ENCODE results near the gene CYSRT1. TPM values are rescaled to one million over a fixed set of nuclear protein-coding genes. Genes with fewer than 3 reads are reported as not detected.

CYSRT1 gene
- total RNA-seq, 3 donors from 2014 or later: 0.29 to 0.66 (median 0.32) TPM

- H3K9me3 ChIP-seq: no peaks in the 10 kb centered on the region
- TF ChIP-seq CTCF (IDR thresholded peaks at IDR 0.05): no peak
- no peak for TF ChIP-seq POLR2A (IDR thresholded peaks at IDR 0.05)
- no peak for TF ChIP-seq POLR2AphosphoS5 (IDR thresholded peaks at IDR 0.05)
- H3K27ac ChIP-seq: no peak overlapping the region
- no peaks in the 10 kb centered on the region for H3K27me3 ChIP-seq
- H3K4me3 ChIP-seq: no peak overlapping the region
- intact Hi-C loops (cut with DNase I; ENCODE audit: low total_unique reads): no loop called here
- DNase-seq (ENCODE audit: low spot score in 2 of 2): no peak
- H3K36me3 ChIP-seq: peaks cover 4% of the 10 kb centered on the region
- peaks cover 14 to 15% of the 10 kb centered on the region in 2 donors for H3K4me1 ChIP-seq
These were observed 40.9 kb upstream of the CYSRT1 start for GRCh38 chr9:137183980-137184595.

DNA sequence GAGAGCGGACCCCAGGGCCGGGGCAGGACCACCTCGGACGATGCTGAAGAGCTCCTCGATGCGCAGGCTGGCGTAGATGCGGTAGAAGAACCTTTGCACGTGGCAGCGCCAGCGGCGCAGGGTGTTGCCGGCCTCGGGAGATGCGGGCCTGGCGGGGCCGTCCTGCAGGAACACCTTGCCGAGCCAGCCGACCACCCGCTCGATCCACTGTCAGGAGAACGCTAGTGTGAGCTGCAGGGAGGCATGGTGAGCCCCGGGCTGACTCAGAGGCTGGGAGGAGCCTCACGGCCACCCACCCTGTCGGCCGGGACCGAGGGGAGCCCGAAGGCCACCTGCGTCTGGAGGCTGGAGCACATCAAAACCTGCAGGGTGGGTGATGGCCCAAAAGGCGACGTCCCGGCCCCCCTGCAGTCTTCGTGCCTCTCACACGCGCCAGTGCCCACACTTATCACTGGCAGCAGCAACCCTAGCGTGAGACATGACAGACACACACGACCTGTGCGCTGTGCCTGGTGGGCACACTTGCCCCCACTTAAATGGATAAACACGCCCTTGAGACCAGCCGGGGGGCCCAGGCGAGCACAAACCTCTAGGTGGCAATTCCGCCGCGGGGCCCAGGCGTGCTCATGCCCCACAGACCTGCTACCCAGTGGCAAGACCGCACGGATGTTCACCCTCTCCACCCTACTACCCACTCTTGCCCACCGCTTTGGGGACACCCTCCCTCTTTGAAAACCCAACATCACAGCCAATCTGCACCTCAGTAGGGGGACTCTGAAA, 39.9 kb upstream of the CYSRT1 start:
- Histone ChIP-seq H3K4me3 (no peak overlapping the region), H3K27me3 (no peaks in the 10 kb centered on the region), H3K36me3 (peaks cover 4% of the 10 kb centered on the region), H3K9me3 (no peaks in the 10 kb centered on the region), H3K4me1 (peaks cover 21 to 25% of the 10 kb centered on the region in 2 donors), H3K27ac (no peak overlapping the region)
- no peak for DNase-seq (ENCODE audit: low spot score in 2 of 2)
- TF ChIP-seq POLR2AphosphoS5 (IDR thresholded peaks at IDR 0.05) (no peak), CTCF (IDR thresholded peaks at IDR 0.05) (no peak), POLR2A (IDR thresholded peaks at IDR 0.05) (no peak)
- intact Hi-C loops (cut with DNase I; ENCODE audit: low total_unique reads): no loop called here

DNA sequence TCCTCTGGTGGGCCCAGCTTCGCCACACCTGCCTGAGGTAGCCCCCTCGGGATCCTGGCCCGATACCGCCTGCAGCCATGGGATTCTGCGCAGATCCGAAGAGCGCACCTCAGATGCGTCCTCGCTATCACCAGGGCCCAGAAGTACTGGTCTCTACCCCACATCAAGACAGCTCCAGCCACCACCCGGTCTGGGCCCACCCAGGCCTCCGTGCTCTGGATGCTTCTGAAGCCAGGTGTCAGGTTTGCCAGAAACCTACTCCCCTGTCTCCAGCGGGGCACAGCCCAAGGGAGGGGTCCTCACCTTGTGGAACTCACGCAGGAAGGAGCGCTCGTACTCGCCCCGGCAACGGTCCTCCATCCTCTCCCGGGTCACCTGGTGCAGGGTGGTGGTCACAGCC, 39.1 kb upstream of the CYSRT1 start:
- TF ChIP-seq POLR2AphosphoS5 (IDR thresholded peaks at IDR 0.05) (no peak), POLR2A (IDR thresholded peaks at IDR 0.05) (no peak), CTCF (IDR thresholded peaks at IDR 0.05) (no peak)
- no peaks in the 10 kb centered on the region for H3K9me3 ChIP-seq
- no peak overlapping the region for H3K27ac ChIP-seq
- intact Hi-C loops (cut with DNase I; ENCODE audit: low total_unique reads): loop anchor here (2.0 kb wide), 1 partner anchor 69 kb away; no protein-coding TSS in a partner anchor
- DNase-seq (ENCODE audit: low spot score in 2 of 2): no peak
- H3K4me3 ChIP-seq: no peak overlapping the region
- H3K27me3 ChIP-seq: no peaks in the 10 kb centered on the region
- H3K36me3 ChIP-seq: peaks cover 4% of the 10 kb centered on the region
- H3K4me1 ChIP-seq: peaks cover 28 to 31% of the 10 kb centered on the region in 2 donors

DNA sequence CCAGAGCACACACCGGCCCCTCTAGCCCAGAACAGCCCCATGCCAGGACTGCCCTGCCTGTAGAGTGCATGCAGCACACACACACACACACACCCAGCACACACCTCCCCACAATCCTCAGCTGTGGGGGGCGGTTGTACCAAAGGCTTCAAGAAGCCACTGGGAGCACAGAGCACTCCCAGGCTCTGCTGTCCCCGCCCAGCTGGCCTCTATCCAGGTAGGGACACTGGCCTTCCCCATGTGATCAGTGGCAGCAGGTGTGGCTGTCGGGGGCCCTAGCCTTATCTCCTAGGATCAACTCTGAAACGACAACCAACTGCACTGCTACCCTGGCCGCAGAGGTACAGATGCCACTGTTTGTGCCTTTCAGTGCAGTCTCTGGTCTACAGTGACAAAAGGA, 38.6 kb upstream of the CYSRT1 start:
- Histone ChIP-seq H3K4me1 (peaks cover 28 to 31% of the 10 kb centered on the region in 2 donors), H3K36me3 (peaks cover 2% of the 10 kb centered on the region), H3K27me3 (no peaks in the 10 kb centered on the region), H3K4me3 (peak overlapping the region in 2 of 3 donors; percentile 99 to 100), H3K27ac (no peak overlapping the region), H3K9me3 (no peaks in the 10 kb centered on the region)
- TF ChIP-seq POLR2A (IDR thresholded peaks at IDR 0.05): no peak
- TF ChIP-seq CTCF (IDR thresholded peaks at IDR 0.05): no peak
- no peak for TF ChIP-seq POLR2AphosphoS5 (IDR thresholded peaks at IDR 0.05)
- intact Hi-C loops (cut with DNase I; ENCODE audit: low total_unique reads): loop anchor here (2.0 kb wide), 1 partner anchor 70 kb away; no protein-coding TSS in a partner anchor
- no peak for DNase-seq (ENCODE audit: low spot score in 2 of 2)

DNA sequence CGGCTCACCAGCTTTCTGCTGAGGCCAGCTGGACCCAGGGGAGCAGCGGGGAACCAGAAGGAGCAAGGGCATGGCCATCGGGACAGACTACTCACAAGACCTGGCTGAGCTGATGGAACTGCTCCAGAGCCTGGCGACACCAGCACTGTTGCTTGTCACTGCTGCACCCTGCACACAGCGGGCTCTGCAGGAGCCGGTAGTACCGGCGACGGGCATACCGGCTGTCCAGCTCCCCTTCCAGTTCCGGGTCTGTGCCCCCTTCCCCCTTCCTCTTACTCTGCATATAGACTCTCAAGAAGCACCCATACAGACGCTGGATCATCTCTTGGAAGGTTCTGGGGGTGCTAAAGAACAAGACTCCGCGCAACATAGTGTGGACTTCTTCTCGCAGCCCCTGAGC, 37.6 kb upstream of the CYSRT1 start:
- peak overlapping the region; percentile 96 to 100 (median 99) for H3K4me3 ChIP-seq
- intact Hi-C loops (cut with DNase I; ENCODE audit: low total_unique reads): loop anchor here (2.0 kb wide), 1 partner anchor 71 kb away; no protein-coding TSS in a partner anchor
- DNase-seq (ENCODE audit: low spot score in 2 of 2): no peak
- no peaks in the 10 kb centered on the region for H3K27me3 ChIP-seq
- H3K36me3 ChIP-seq: no peaks in the 10 kb centered on the region
- H3K9me3 ChIP-seq: no peaks in the 10 kb centered on the region
- no peak for TF ChIP-seq CTCF (IDR thresholded peaks at IDR 0.05)
- TF ChIP-seq POLR2AphosphoS5 (IDR thresholded peaks at IDR 0.05): no peak
- TF ChIP-seq POLR2A (IDR thresholded peaks at IDR 0.05): no peak
- H3K27ac ChIP-seq: no peak overlapping the region
- H3K4me1 ChIP-seq: peaks cover 28 to 31% of the 10 kb centered on the region in 2 donors
